Liver (tissue), 3 donors: ENCODE measurements around the gene MSH3.

ENCODE experiments used
- RAD21 ChIP-seq, 2 donors: IDR thresholded peaks; 2 replicates each; pipeline ENCODE4 v1.6.1; 2016; ENCODE audit warnings: antibody characterized with exemption in 2 of 2, mild to moderate bottlenecking in 2 of 2
- TF ChIP-seq, protein P1 (sequence below): IDR thresholded peaks from 2 replicates; pipeline ENCODE4 v1.6.1; 2016; ENCODE audit warnings: antibody characterized with exemption
- TF ChIP-seq, protein P2 (sequence below): fragments of 150-350 bp; IDR thresholded peaks from 2 replicates; pipeline ENCODE4 v1.5.1; 2017; ENCODE audit warnings: improper control_type of control experiment, low read depth, low read length; ENCODE audit not compliant: missing input control
- donor health status: healthy.
- donor health status: healthy.

DNA sequence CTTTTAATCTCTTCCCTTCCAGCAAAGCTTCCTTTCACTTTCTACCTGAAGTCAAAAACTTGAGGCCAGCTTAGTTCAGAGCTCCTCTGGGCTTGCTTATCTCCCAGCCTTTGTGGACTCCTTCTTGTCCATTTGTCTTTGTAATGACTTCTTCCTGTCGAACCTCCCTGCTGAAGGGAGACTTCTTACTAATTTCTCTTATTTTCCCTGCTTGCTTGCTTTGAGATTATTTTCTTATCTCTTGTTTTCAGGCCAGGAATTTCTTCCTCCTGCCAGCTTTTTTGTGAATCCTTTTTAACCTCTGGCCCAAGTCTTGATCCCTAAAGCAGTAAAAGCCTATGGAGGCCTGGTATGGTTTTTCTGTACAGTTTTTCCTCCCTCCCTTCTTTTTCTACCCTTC, 47.1 kb downstream of the MSH3 start:
- TF ChIP-seq, protein P1, sequence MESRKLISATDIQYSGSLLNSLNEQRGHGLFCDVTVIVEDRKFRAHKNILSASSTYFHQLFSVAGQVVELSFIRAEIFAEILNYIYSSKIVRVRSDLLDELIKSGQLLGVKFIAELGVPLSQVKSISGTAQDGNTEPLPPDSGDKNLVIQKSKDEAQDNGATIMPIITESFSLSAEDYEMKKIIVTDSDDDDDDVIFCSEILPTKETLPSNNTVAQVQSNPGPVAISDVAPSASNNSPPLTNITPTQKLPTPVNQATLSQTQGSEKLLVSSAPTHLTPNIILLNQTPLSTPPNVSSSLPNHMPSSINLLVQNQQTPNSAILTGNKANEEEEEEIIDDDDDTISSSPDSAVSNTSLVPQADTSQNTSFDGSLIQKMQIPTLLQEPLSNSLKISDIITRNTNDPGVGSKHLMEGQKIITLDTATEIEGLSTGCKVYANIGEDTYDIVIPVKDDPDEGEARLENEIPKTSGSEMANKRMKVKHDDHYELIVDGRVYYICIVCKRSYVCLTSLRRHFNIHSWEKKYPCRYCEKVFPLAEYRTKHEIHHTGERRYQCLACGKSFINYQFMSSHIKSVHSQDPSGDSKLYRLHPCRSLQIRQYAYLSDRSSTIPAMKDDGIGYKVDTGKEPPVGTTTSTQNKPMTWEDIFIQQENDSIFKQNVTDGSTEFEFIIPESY: no peak
- TF ChIP-seq, protein P2, sequence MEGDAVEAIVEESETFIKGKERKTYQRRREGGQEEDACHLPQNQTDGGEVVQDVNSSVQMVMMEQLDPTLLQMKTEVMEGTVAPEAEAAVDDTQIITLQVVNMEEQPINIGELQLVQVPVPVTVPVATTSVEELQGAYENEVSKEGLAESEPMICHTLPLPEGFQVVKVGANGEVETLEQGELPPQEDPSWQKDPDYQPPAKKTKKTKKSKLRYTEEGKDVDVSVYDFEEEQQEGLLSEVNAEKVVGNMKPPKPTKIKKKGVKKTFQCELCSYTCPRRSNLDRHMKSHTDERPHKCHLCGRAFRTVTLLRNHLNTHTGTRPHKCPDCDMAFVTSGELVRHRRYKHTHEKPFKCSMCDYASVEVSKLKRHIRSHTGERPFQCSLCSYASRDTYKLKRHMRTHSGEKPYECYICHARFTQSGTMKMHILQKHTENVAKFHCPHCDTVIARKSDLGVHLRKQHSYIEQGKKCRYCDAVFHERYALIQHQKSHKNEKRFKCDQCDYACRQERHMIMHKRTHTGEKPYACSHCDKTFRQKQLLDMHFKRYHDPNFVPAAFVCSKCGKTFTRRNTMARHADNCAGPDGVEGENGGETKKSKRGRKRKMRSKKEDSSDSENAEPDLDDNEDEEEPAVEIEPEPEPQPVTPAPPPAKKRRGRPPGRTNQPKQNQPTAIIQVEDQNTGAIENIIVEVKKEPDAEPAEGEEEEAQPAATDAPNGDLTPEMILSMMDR: no peak
- TF ChIP-seq RAD21 (IDR thresholded peaks at IDR 0.05): no peak
